Right renal cortex interstitium (tissue), 3 donors: Measurements from ENCODE around the gene DPF3. TPM values are rescaled to one million over a fixed set of nuclear protein-coding genes. Genes with fewer than 3 reads are reported as not detected.

ENCODE experiments used
- DNase-seq, 3 donors: peaks; one replicate each; pipeline ENCODE4 v3.0.0-alpha.2; 2013; ENCODE audit warnings: low read depth in 3 of 3, low spot score in 2 of 3
- polyA plus RNA-seq, 3 donors: library from polyadenylated mRNA; unstranded; fragments of 120-200 nt; gene quantifications; one replicate each; pipeline ENCODE4 v1.2.1, GENCODE V29; 2013; ENCODE audit not compliant: insufficient read length in 3 of 3

Gene DPF3
- polyA plus RNA-seq, 3 donors, result 4.4 to 5.8 (median 4.7) TPM

- DNase-seq, result no peak
Measured at GRCh38 chr14:72630374-72630773, 263.5 kb downstream of the DPF3 start.

- no peak for DNase-seq
Measured at GRCh38 chr14:72629534-72629933, 264.4 kb downstream of the DPF3 start.

DNA sequence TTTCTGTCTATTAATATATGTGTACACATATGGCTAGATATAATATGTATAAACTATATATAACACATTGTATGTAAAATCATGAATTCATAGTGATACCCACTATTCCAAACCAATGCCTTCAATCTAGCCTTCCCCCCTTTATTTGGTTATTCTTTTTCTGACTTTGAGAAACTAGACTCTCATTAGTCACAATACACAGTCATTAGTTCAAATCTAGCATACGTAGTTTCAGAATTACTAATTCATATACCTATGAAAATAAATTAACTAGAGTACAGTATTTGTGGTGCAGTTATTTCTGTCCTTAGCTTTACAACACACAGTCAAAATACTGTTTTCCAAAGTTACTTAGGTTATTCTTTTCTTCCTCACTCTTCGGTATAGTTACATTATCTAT is 268.2 kb downstream of the DPF3 start:
- no peak for DNase-seq

GRCh38 chr14:72621387-72622065 is 272.4 kb downstream of the DPF3 start:
- no peak for DNase-seq

GRCh38 chr14:72619881-72620280 is 274.0 kb downstream of the DPF3 start:
- no peak for DNase-seq

DNA sequence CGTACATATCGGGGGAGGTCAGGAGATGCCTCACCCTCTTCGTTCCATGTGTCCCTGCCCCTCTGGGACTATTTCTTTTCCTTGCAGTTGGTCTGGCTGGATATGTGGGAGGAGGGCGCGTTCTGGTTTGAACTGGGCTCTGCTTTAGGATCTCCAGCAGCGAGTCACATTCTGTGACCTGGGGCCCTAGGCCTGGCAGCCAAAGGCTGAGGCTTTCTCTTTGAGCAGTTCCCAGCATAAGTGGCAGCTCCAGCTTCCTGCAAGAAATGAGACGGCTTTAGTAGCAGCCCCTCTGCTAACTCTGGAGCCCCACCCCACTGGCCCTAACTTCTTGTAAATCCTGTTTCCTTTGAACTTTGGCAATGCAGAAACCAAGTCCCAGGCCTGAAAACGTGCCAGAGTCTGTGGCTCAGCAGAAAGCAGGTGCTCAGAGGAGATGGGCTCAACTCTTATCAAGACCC is 274.8 kb downstream of the DPF3 start:
- no peak for DNase-seq

- no peak for DNase-seq
Measured at GRCh38 chr14:72618424-72618823, 275.5 kb downstream of the DPF3 start.

- no peak for DNase-seq
Measured at GRCh38 chr14:72617391-72618031, 276.4 kb downstream of the DPF3 start.

DNA sequence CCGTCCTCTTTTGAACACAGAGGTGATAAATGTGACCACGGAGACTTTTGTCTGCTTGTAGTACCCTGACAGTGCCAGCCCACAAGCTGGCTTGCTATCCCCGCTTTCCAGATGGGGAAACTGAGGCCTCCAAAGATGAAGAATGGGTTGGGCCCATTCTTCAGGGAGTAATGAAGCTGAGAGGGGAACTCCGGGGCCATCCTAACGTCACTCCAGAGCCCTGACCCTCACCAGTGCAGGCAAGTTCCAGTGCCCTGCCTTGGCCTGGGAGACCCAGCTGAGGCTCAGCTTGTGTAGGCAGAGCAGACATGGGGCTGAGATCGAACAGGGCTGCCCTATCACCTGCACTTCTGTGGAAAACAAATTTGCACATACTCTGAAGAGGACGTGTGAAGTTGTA is 277.1 kb downstream of the DPF3 start:
- no peak for DNase-seq

- DNase-seq, result no peak
Measured at GRCh38 chr14:72616294-72616693, 277.6 kb downstream of the DPF3 start.

DNA sequence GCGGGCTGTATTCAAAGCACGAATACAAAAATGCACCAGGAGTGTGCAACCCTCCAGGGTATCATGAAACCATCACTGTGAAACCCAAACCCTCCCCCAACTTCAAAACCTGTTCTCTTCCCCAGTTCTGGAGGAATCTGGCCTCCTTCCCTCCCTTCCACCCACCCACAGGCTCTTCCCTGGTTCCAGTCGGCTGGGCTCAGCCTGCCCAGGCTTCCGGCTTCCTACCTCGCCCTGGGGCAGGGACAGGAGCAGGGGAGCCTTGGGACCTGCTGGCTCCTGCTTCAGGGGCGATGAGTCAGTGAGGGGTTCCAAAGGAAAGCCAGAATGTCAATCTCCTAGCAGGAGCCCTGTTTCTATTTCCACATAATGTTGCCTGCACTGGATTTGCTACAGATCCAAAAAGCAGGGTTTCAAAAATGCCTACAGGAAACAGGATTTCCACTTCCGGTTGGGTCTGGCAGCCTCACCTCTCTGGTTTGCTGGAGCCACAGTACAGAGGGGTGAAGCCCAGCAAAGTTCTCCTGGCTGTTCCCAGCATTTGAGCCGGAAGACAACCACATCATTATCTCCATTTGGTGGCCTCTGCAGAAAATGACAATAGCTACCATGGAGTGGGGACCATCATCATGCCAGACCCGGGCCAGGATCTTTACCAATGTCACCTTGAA is 278.3 kb downstream of the DPF3 start:
- no peak for DNase-seq

- no peak for DNase-seq
Measured at GRCh38 chr14:72614891-72615415, 278.9 kb downstream of the DPF3 start.

GRCh38 chr14:72614365-72614764 is 279.5 kb downstream of the DPF3 start:
- DNase-seq, result no peak

GRCh38 chr14:72613975-72614319 is 280.0 kb downstream of the DPF3 start:
- no peak for DNase-seq

- no peak for DNase-seq
Measured at GRCh38 chr14:72613231-72613974, 280.5 kb downstream of the DPF3 start.

DNA sequence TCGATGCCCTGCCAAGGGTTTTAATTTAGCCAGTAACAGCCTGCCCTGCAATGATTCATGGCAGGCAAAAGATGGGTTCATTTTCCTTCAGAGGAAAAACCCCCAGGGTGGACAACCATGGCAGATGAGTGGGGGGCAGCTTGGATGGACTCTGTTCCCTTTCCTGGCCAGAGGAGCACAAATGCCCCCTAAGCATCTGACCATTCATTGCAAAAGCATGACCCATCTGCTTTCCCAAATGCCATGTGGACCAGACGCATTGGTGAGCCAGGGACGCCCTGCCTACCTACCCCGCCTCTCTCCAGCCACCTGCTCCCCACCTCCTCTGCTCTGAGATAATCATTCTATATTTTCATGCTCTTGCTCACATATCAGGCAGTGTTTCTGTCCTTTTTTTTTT is 281.9 kb downstream of the DPF3 start:
- DNase-seq, result no peak

DNA sequence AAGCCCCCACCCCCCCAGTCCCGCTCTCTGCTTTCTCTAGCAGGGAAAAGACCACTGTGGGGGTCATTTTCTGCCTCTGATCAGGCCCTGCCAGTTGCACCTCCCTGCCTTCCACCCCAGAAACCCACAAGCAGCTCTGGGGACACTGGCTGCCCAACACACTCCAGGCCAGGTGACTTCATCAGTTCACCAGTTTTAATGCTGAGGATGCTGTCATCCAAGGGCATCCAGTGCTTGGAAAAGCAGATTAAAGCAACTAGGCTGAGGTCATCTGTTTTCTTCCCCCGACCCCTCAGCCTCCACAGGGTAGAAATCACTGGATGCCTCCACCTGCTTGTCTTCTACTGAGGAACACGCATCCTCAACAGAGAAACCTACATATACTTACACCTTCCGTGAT is 282.4 kb downstream of the DPF3 start:
- DNase-seq, result no peak

DNA sequence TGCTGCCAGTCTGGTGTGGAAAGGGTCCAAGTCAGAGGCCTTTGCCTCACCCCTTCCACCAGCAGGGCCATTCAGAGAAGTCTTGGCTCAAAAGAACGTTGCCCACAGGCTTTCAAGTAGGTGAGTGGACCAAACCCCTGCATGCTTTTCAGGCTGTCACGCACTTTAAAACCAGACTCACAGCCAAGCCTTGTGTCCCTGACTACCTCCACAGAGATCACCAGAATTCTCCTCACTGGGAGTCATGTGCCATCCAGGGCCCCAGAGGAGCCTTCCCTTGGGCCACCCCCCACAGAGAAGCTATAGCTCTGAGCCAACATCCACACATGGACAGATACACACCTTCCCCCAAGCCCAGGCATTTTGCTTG is 283.1 kb downstream of the DPF3 start:
- DNase-seq, result no peak

GRCh38 chr14:72610096-72610830 is 283.6 kb downstream of the DPF3 start:
- no peak for DNase-seq

DNA sequence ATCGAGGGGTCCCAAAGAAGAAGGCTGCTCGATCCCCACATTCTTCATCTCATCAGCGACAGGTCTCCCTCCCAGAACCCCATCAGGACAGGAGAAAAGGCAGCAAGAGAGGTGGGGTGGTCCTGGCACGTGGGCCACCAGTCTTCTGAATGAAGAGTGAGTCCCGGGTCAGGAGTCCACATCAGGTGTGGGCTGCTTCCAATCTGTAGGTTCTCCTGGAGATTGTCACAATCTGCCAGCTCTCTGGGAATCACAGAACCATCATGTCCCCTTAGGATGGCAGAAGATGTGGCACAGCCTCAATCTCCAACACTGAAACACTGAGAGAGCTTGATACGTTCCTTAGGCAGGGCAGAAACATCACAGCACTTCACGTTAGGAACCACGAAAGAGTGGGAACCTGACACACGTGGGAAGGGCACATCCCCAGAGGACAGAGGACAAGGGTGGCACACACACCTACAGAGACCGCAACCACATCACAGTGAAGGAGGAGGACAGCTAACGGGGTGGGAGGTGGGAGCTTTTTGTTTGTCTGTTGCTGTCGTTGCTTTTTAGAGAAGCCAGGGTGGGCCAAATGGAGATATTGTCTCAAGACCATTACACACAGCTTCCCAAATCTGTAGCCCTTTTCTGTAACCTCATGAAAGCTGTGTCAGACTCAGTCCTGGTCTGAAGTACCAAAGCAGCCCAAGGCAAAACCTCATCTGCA is 284.5 kb downstream of the DPF3 start:
- DNase-seq, result no peak
